Measurements from ENCODE around the gene HYCC2.
"Not testable (repeated sequence)": the region's sequence is repeated elsewhere in the genome, so short reads cannot be mapped to it uniquely, and the experiment has no call there.

The HYCC2 gene

GRCh38 chr2:201042451-201042850 lies 29.0 kb downstream of the HYCC2 start:
- H2AFZ ChIP-seq (ENCODE audit: low read depth, low read length); H2BK5ac ChIP-seq (ENCODE audit: low read depth, low read length, poor library complexity, severe bottlenecking); H3K4me1 ChIP-seq (ENCODE audit: control insufficient read depth, insufficient read depth, low read depth, low read length); H2BK15ac ChIP-seq (ENCODE audit: low read depth, poor library complexity, severe bottlenecking); H3K4me3 ChIP-seq (ENCODE audit: insufficient read depth in 1 of 2, low read depth in 1 of 2, low read length in 2 of 2); H3K27ac ChIP-seq (ENCODE audit: low read length, poor library complexity, severe bottlenecking); H3K23ac ChIP-seq (ENCODE audit: low read length in 2 of 2); H3K14ac ChIP-seq (ENCODE audit: low read length in 2 of 2); H3K9me3 ChIP-seq (ENCODE audit: control insufficient read depth, low read length); H3K27me3 ChIP-seq (ENCODE audit: control insufficient read depth in 1 of 2, insufficient read depth in 1 of 2, low read length in 2 of 2); H3K9ac ChIP-seq (ENCODE audit: low read length); H3K18ac ChIP-seq (ENCODE audit: low read depth in 1 of 2, low read length in 2 of 2); DNase-seq; H4K8ac ChIP-seq (ENCODE audit: low read length); H4K91ac ChIP-seq (ENCODE audit: low read length); H2BK12ac ChIP-seq (ENCODE audit: low read length in 2 of 2); H3K4ac ChIP-seq (ENCODE audit: low read depth in 1 of 2, low read length in 2 of 2); H2BK120ac ChIP-seq (ENCODE audit: low read depth, low read length); H3K4me2 ChIP-seq (ENCODE audit: low read length, poor library complexity, severe bottlenecking); H2AK5ac ChIP-seq (ENCODE audit: low read length, severe bottlenecking): not testable (repeated sequence)
- peaks cover 12% of the 10 kb centered on the region for H3K79me1 ChIP-seq (replicated peaks; ENCODE audit: low read length, poor library complexity, severe bottlenecking)
- 99% methylated on average over 36 of the region's 36 CpGs for WGBS
- peaks cover 0 to 13% of the 10 kb centered on the region in 2 experiments for H3K36me3 ChIP-seq (ENCODE audit: control insufficient read depth in 1 of 2, insufficient read depth in 2 of 2, low read depth in 1 of 2, low read length in 2 of 2)

GRCh38 chr2:201040867-201041628 lies 30.4 kb downstream of the HYCC2 start:
- Histone ChIP-seq H3K23ac (ENCODE audit: low read length in 2 of 2) (no peak overlapping the region), H3K4ac (ENCODE audit: low read depth in 1 of 2, low read length in 2 of 2) (no peak overlapping the region), H2BK120ac (ENCODE audit: low read depth, low read length) (no peak overlapping the region), H2AFZ (ENCODE audit: low read depth, low read length) (no peak overlapping the region), H2BK12ac (ENCODE audit: low read length in 2 of 2) (no peak overlapping the region), H3K27ac (ENCODE audit: low read length, poor library complexity, severe bottlenecking) (no peak overlapping the region), H4K8ac (ENCODE audit: low read length) (no peak overlapping the region), H2BK15ac (ENCODE audit: low read depth, poor library complexity, severe bottlenecking) (no peak overlapping the region), H3K9me3 (ENCODE audit: control insufficient read depth, low read length) (no peaks in the 10 kb centered on the region), H2AK5ac (ENCODE audit: low read length, severe bottlenecking) (no peak overlapping the region), H3K79me1 (replicated peaks; ENCODE audit: low read length, poor library complexity, severe bottlenecking) (peaks cover 7% of the 10 kb centered on the region), H3K18ac (ENCODE audit: low read depth in 1 of 2, low read length in 2 of 2) (no peak overlapping the region), H3K4me2 (ENCODE audit: low read length, poor library complexity, severe bottlenecking) (no peak overlapping the region), H3K4me3 (ENCODE audit: insufficient read depth in 1 of 2, low read depth in 1 of 2, low read length in 2 of 2) (no peak overlapping the region), H3K27me3 (ENCODE audit: control insufficient read depth in 1 of 2, insufficient read depth in 1 of 2, low read length in 2 of 2) (no peaks in the 10 kb centered on the region), H2BK5ac (ENCODE audit: low read depth, low read length, poor library complexity, severe bottlenecking) (no peak overlapping the region), H3K14ac (ENCODE audit: low read length in 2 of 2) (no peak overlapping the region), H3K4me1 (ENCODE audit: control insufficient read depth, insufficient read depth, low read depth, low read length) (no peaks in the 10 kb centered on the region), H3K36me3 (ENCODE audit: control insufficient read depth in 1 of 2, insufficient read depth in 2 of 2, low read depth in 1 of 2, low read length in 2 of 2) (peaks cover 0 to 13% of the 10 kb centered on the region in 2 experiments), H3K9ac (ENCODE audit: low read length) (no peak overlapping the region), H4K91ac (ENCODE audit: low read length) (no peak overlapping the region)
- 92% methylated on average over 2 of the region's 4 CpGs for WGBS
- no peak for DNase-seq

DNA sequence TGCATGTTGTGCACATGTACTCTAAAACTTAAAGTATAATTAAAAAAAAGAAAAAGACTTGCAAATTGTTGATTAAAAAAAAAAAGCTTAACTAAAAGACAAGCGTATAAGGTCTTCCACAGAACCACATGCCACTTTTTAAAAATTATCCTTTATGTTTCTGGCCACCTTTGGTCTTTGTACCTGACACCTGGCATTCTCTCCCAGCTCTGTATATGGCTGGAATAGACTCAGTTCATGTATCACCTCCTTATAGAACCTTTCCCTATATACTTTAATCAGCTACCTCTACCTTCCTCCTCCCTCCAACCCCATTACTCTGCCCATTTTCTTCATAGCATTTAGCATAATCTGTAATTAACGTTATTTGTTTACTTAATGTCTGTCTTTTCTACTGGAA lies 32.6 kb downstream of the HYCC2 start:
- Histone ChIP-seq H3K14ac (ENCODE audit: low read length in 2 of 2) (no peak overlapping the region), H3K4ac (ENCODE audit: low read depth in 1 of 2, low read length in 2 of 2) (no peak overlapping the region), H4K91ac (ENCODE audit: low read length) (no peak overlapping the region), H3K4me2 (ENCODE audit: low read length, poor library complexity, severe bottlenecking) (no peak overlapping the region), H3K27me3 (ENCODE audit: control insufficient read depth in 1 of 2, insufficient read depth in 1 of 2, low read length in 2 of 2) (no peaks in the 10 kb centered on the region), H3K4me3 (ENCODE audit: insufficient read depth in 1 of 2, low read depth in 1 of 2, low read length in 2 of 2) (no peak overlapping the region), H2AK5ac (ENCODE audit: low read length, severe bottlenecking) (no peak overlapping the region), H2BK15ac (ENCODE audit: low read depth, poor library complexity, severe bottlenecking) (no peak overlapping the region), H2BK12ac (ENCODE audit: low read length in 2 of 2) (no peak overlapping the region), H3K18ac (ENCODE audit: low read depth in 1 of 2, low read length in 2 of 2) (no peak overlapping the region), H2AFZ (ENCODE audit: low read depth, low read length) (no peak overlapping the region), H3K4me1 (ENCODE audit: control insufficient read depth, insufficient read depth, low read depth, low read length) (no peaks in the 10 kb centered on the region), H3K79me1 (replicated peaks; ENCODE audit: low read length, poor library complexity, severe bottlenecking) (peaks cover 5% of the 10 kb centered on the region), H3K27ac (ENCODE audit: low read length, poor library complexity, severe bottlenecking) (no peak overlapping the region), H3K23ac (ENCODE audit: low read length in 2 of 2) (no peak overlapping the region), H4K8ac (ENCODE audit: low read length) (no peak overlapping the region), H2BK120ac (ENCODE audit: low read depth, low read length) (no peak overlapping the region), H2BK5ac (ENCODE audit: low read depth, low read length, poor library complexity, severe bottlenecking) (no peak overlapping the region), H3K36me3 (ENCODE audit: control insufficient read depth in 1 of 2, insufficient read depth in 2 of 2, low read depth in 1 of 2, low read length in 2 of 2) (peaks cover 0 to 7% of the 10 kb centered on the region in 2 experiments), H3K9me3 (ENCODE audit: control insufficient read depth, low read length) (no peaks in the 10 kb centered on the region), H3K9ac (ENCODE audit: low read length) (no peak overlapping the region)
- DNase-seq, result no peak
- WGBS, result 99% methylated on average over 2 of the region's 2 CpGs

- not testable (repeated sequence) for H2AFZ ChIP-seq (ENCODE audit: low read depth, low read length); H2BK5ac ChIP-seq (ENCODE audit: low read depth, low read length, poor library complexity, severe bottlenecking); H3K4me1 ChIP-seq (ENCODE audit: control insufficient read depth, insufficient read depth, low read depth, low read length); H3K27me3 ChIP-seq (ENCODE audit: control insufficient read depth in 1 of 2, insufficient read depth in 1 of 2, low read length in 2 of 2); H3K9ac ChIP-seq (ENCODE audit: low read length); H3K18ac ChIP-seq (ENCODE audit: low read depth in 1 of 2, low read length in 2 of 2); H3K14ac ChIP-seq (ENCODE audit: low read length in 2 of 2); H2BK15ac ChIP-seq (ENCODE audit: low read depth, poor library complexity, severe bottlenecking); H3K27ac ChIP-seq (ENCODE audit: low read length, poor library complexity, severe bottlenecking); H3K4ac ChIP-seq (ENCODE audit: low read depth in 1 of 2, low read length in 2 of 2); H2AK5ac ChIP-seq (ENCODE audit: low read length, severe bottlenecking); H4K91ac ChIP-seq (ENCODE audit: low read length); DNase-seq; H2BK120ac ChIP-seq (ENCODE audit: low read depth, low read length); H4K8ac ChIP-seq (ENCODE audit: low read length); H2BK12ac ChIP-seq (ENCODE audit: low read length in 2 of 2); H3K36me3 ChIP-seq (ENCODE audit: control insufficient read depth in 1 of 2, insufficient read depth in 2 of 2, low read depth in 1 of 2, low read length in 2 of 2); H3K9me3 ChIP-seq (ENCODE audit: control insufficient read depth, low read length); H3K4me2 ChIP-seq (ENCODE audit: low read length, poor library complexity, severe bottlenecking); H3K23ac ChIP-seq (ENCODE audit: low read length in 2 of 2); H3K4me3 ChIP-seq (ENCODE audit: insufficient read depth in 1 of 2, low read depth in 1 of 2, low read length in 2 of 2); H3K79me1 ChIP-seq (replicated peaks; ENCODE audit: low read length, poor library complexity, severe bottlenecking)
- WGBS, result no CpG with 5 or more reads among the region's 4 CpGs
Measured at GRCh38 chr2:201038361-201038760, 33.1 kb downstream of the HYCC2 start.

Measured in mesenchymal stem cell (in vitro differentiated cells and primary cell).